Measurements from ENCODE around the gene GIPC3.

GIPC3 gene

DNA sequence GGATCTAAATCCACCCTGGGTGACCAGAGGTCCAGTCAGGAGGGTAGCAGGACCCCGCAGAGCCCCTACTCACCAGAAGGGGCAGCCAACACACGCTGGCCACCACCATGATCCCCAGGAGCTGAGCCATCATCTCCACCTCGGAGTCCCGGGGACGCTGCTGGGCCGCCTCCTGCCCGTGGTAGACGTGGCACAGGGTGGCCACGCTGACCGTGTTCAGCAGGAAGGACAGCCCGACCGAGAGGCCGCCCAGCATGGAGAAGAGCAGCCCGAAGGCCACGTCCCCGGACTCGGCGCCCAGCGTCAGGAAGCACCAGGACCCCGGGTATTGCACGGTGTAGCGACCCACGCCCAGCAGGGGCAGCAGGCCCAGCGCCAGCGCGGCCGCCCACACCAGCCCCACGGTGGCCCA, 14.5 kb downstream of the GIPC3 start:
- CTCF ChIA-PET, result no interaction called here
- no peak for DNase-seq (ENCODE audit: low read depth, low spot score)
- TF ChIP-seq, protein P1, sequence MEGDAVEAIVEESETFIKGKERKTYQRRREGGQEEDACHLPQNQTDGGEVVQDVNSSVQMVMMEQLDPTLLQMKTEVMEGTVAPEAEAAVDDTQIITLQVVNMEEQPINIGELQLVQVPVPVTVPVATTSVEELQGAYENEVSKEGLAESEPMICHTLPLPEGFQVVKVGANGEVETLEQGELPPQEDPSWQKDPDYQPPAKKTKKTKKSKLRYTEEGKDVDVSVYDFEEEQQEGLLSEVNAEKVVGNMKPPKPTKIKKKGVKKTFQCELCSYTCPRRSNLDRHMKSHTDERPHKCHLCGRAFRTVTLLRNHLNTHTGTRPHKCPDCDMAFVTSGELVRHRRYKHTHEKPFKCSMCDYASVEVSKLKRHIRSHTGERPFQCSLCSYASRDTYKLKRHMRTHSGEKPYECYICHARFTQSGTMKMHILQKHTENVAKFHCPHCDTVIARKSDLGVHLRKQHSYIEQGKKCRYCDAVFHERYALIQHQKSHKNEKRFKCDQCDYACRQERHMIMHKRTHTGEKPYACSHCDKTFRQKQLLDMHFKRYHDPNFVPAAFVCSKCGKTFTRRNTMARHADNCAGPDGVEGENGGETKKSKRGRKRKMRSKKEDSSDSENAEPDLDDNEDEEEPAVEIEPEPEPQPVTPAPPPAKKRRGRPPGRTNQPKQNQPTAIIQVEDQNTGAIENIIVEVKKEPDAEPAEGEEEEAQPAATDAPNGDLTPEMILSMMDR (IDR thresholded peaks at IDR 0.05; ENCODE audit: insufficient read depth, low read length, missing control alignments), result peak; percentile 13
- POLR2A ChIA-PET, result no interaction called here
- no peak overlapping the region for H3K4me3 ChIP-seq (ENCODE audit: low read depth, low read length)

DNA sequence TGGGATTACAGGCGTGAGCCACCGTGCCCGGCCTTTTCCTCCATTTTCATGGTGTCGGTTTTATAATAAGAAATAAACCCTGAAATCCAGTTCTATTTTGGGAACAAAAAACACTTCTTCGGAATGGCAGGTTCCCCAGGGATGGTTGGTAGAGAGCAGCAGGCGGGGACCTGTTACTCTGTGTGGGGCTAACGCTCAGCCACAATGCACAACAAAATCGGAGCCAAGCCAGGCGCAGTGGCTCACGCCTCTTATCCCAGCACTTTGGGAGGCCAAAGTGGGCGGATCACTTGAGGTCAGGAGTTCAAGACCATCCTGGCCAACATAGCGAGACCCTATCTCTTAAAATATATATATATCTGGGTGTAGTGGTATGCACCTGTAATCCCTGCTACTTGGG, 15.7 kb downstream of the GIPC3 start:
- DNase-seq (ENCODE audit: low read depth, low spot score), result no peak
- TF ChIP-seq, protein P1 (IDR thresholded peaks at IDR 0.05; ENCODE audit: insufficient read depth, low read length, missing control alignments), result no peak
- ChIA-PET CTCF (no interaction called here), POLR2A (no interaction called here)
- no peak overlapping the region for H3K4me3 ChIP-seq (ENCODE audit: low read depth, low read length)

DNA sequence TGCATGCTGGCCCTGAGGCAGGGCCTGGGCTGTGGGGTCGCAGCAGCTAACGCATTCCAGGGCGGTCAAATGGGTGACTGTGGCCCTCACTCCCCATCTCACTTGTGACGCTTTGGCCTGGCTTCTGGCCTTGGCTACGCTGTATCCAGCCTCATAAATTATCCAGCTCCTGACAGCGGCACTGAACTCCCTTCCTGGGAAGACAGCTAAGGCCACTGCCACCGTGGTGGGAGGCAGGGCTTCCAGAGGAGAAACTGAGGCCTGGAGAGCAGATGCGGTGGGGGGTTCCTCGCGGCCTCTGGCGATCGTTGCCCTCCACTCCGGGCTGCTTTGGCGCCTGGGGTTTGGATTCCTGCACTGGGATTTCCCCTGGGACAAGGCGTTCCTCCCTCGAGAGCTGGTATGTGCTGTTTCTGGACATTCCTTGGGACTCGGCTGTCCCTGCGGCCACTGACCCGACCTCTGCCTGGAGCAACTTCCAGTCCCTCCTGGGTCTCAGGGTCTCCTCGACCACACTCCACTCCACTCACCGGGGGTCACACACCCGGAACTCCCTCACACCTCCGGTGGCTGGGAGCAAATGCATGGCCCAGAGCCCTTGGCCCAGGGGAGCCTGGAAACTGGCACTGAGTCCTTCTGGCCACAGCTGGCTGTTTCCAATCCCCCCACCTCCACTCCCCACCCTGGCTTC, 18.0 kb downstream of the GIPC3 start:
- TF ChIP-seq, protein P1 (IDR thresholded peaks at IDR 0.05; ENCODE audit: insufficient read depth, low read length, missing control alignments), result no peak
- DNase-seq (ENCODE audit: low read depth, low spot score), result no peak
- H3K4me3 ChIP-seq (ENCODE audit: low read depth, low read length), result no peak overlapping the region
- ChIA-PET POLR2A (no interaction called here), CTCF (interaction anchor here (0.7 to 2.1 kb wide), 3 partner anchors 14 to 17 kb away, joined by 3 to 10 read pairs (median 3); partner anchors contain the start of gene GIPC3)

- DNase-seq (ENCODE audit: low read depth, low spot score), result no peak
- no peak overlapping the region for H3K4me3 ChIP-seq (ENCODE audit: low read depth, low read length)
- POLR2A ChIA-PET, result no interaction called here
- TF ChIP-seq, protein P1 (IDR thresholded peaks at IDR 0.05; ENCODE audit: insufficient read depth, low read length, missing control alignments), result no peak
- CTCF ChIA-PET, result interaction anchor here (1.0 to 2.1 kb wide), 2 partner anchors 18 to 59 kb away, joined by 5 to 10 read pairs; partner anchors contain the start of gene GIPC3
Observed at GRCh38 chr19:3604227-3604986, 19.1 kb downstream of the GIPC3 start.

- no peak for DNase-seq (ENCODE audit: low read depth, low spot score)
- TF ChIP-seq, protein P1 (IDR thresholded peaks at IDR 0.05; ENCODE audit: insufficient read depth, low read length, missing control alignments), result no peak
- peak overlapping the region; percentile 72; the same call in 1 of the 2 replicates for H3K4me3 ChIP-seq (ENCODE audit: low read depth, low read length)
- POLR2A ChIA-PET, result no interaction called here
- CTCF ChIA-PET, result interaction anchor here (1.0 to 2.1 kb wide), 2 partner anchors 19 to 60 kb away, joined by 5 to 10 read pairs; partner anchors contain the start of gene GIPC3
Observed at GRCh38 chr19:3604987-3605343, 19.7 kb downstream of the GIPC3 start.

- POLR2A ChIA-PET, result no interaction called here
- CTCF ChIA-PET, result interaction anchor here (1.0 kb wide), 1 partner anchor 60 kb away, joined by 5 read pairs; no protein-coding TSS in a partner anchor
- H3K4me3 ChIP-seq (ENCODE audit: low read depth, low read length), result peak overlapping the region; percentile 72
- TF ChIP-seq, protein P1 (IDR thresholded peaks at IDR 0.05; ENCODE audit: insufficient read depth, low read length, missing control alignments), result no peak
- no peak for DNase-seq (ENCODE audit: low read depth, low spot score)
Observed at GRCh38 chr19:3605361-3605760, 20.1 kb downstream of the GIPC3 start.

Data from AG04449 (cell line).